ENCODE measurements around the gene TMEM242.

Gene TMEM242

GRCh38 chr6:157249826-157250225 is 73.5 kb downstream of the TMEM242 start:
- DNase-seq (ENCODE audit: low read depth in 2 of 2): no peak

GRCh38 chr6:157248264-157248663 is 75.1 kb downstream of the TMEM242 start:
- DNase-seq (ENCODE audit: low read depth in 2 of 2): no peak

- DNase-seq (ENCODE audit: low read depth in 2 of 2): no peak
Measured at GRCh38 chr6:157246771-157247484, 76.4 kb downstream of the TMEM242 start.

- DNase-seq (ENCODE audit: low read depth in 2 of 2): no peak
Measured at GRCh38 chr6:157246048-157246630, 77.2 kb downstream of the TMEM242 start.

- no peak for DNase-seq (ENCODE audit: low read depth in 2 of 2)
Measured at GRCh38 chr6:157245436-157245835, 77.9 kb downstream of the TMEM242 start.

- no peak for DNase-seq (ENCODE audit: low read depth in 2 of 2)
Measured at GRCh38 chr6:157244780-157245179, 78.5 kb downstream of the TMEM242 start.

GRCh38 chr6:157244175-157244574 is 79.1 kb downstream of the TMEM242 start:
- no peak for DNase-seq (ENCODE audit: low read depth in 2 of 2)

- no peak for DNase-seq (ENCODE audit: low read depth in 2 of 2)
Measured at GRCh38 chr6:157242791-157243190, 80.5 kb downstream of the TMEM242 start.

- DNase-seq (ENCODE audit: low read depth in 2 of 2): no peak
Measured at GRCh38 chr6:157240960-157241311, 82.4 kb downstream of the TMEM242 start.

GRCh38 chr6:157240059-157240959 is 83.0 kb downstream of the TMEM242 start:
- no peak for DNase-seq (ENCODE audit: low read depth in 2 of 2)

GRCh38 chr6:157239671-157240058 is 83.7 kb downstream of the TMEM242 start:
- no peak for DNase-seq (ENCODE audit: low read depth in 2 of 2)
